ENCODE data around the gene ZNF419.
A peak's percentile ranks its signal among the peaks of the same experiment; 100 is the strongest.
"Not testable (repeated sequence)": the region's sequence is repeated elsewhere in the genome, so short reads cannot be mapped to it uniquely, and the experiment has no call there.

ZNF419 gene

DNA sequence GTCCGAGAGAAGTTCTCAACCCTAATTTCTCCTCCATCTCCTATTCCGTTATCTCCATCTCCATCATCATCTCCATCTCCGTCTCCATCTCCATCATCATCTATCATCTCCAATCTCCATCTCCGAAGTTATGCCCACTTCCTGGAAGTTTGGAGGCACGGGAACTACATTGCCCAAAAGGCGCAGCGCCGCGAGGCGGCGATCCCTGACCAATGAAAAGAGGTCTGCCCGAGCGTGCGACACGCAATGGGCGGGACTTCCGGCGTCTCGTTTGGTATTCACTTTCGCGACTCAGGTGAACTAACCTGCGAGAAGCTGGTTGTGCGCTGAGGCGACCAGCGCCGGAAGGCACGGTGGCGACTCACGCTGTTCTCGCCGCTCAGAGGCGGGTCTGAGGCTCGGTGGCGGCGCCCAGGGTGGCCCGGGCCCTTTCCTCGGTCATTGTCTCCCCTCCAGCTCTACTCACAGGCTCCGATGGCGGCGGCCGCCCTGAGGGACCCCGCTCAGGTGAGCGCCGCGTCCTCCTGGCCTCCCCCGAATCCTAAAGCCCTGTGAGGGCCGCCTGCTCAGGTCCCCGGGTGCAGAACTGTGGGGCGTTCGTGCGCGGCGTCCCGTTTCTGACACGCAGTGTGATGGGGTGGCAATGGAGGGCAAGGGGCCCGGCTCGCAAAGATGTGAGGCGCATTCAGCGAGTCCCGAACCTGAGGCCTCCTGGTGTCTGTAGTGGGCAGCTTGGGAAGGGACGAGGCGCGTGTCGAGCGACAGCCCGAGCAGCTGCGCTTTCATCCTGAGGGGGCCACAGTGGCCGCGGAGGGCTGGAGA is at the start of gene ZNF419:
Gene ZNF419 (plus strand): TSS at position 274 of the 822 bp plus-strand sequence. CDS start 201 bp downstream, at position 475.
- peak; percentile 83 for DNase-seq (ENCODE audit: low spot score)

DNA sequence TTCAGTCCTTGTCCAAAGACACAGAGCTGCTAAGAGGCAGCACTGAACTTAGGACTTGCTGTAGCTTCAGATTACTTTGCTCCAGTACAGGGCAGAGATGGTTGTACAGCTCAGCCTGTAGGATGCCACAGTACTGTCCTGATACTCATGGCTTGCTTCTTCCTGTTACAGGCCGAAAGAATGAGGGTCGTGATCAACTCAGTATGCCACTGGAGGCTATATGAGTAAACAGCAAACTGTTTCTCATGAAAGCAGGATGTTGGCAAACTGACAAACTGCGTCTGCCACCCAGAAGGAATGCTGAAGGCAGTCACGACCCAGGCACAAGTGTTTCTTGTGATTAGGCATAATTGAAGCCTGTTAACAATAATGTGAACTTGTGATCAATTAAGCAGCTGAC is 49.6 kb upstream of the ZNF419 start:
- peak; percentile 12 for DNase-seq (ENCODE audit: low spot score)

DNA sequence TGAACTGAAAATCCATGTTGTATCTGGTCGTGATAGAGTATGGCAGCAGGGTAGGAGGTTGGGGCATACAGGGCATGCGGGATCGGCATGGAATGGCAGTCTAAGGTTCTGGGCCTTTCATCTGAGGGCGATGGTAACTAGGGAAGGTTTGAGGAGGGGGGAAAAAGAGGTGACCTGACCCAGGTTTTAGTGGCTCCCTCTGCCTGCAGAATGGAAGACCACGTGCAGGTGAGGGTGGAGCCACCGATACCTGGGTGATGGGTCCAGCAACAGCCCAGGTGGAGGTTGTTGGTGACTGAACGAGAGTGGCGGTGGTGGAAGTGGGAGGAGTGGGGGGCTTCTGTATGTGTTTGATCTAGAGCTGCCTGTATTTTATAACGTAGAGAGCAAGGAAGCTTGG is 48.6 kb upstream of the ZNF419 start:
- no peak for DNase-seq (ENCODE audit: low spot score)

DNA sequence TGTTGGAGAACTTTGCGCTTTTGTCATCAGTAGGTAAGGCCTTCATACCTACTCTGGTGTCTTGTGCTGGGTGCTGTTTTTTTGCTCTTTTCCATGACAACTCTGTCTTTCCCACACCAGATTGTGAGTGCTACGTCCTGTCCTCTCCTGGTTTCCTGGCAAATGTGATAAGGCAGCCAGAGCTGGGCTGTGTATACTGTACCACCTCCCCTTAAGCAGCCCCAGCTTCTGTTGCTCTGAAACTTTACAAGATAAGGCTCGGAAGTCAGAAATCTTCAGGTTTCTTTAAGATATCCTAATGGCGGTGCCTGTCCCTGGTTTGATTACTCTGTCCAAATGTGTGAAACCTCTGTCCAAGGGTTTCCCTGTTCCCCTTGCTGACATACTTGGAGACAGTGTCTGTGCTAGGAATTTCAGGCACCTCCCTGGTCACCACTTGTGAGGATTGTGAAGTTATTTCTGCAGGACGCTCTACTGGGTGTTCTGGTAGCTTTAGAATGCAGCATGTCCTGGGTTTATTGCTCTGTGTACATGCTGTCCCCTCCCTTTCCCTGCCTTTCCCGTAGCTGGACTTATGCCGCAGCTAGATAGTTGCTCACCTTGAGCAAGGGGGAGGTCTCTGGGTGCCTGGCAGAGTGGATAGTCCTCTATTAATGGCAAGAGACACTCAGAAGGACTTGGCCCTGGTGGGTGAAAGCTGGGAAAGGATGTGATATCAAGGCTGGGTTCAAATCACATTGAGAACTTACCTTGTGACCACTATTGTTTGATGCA is 45.4 kb upstream of the ZNF419 start:
- DNase-seq (ENCODE audit: low spot score), result no peak

DNA sequence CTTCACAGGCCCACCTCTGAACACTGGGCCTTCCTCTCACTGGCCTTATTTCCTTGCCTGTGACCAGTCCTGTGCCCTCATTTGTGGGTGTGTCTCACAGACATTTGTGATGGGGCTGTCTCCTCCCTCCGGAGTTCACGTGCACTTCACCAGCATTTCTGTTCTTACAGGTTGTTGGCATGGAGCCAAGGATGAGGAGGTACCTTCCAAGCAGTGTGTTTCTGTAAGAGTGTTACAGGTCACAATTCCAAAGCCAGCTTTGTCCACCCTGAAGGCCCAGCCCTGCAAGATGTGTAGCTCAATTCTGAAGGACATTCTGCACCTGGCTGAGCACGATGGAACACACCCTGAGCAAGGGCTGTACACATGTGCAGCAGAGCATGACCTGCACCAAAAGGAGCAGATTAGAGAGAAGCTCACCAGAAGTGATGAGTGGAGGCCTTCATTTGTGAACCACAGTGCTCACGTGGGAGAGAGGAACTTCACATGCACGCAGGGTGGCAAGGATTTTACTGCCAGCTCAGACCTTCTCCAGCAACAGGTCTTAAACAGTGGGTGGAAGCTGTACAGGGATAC is 44.3 kb upstream of the ZNF419 start:
- no peak for DNase-seq (ENCODE audit: low spot score)

DNA sequence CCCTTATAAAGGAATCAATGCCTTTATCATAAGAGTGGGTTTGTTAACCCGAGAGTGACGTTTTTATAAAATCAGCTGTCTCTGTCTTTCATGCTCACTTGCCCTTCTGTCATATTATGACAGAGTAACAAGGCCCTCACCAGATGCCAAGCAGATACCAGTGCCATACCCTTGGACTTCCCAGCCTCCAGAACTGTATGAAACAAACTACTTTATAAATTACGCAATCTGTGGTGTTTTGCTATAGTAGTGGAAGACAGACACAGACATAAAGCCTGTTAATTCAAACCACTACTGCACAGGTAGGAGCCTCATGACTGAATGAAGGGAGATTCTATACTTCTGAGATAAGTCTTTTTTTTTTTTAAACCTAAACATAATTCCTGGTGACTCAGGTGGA is 35.2 kb upstream of the ZNF419 start:
- DNase-seq (ENCODE audit: low spot score), result no peak

DNA sequence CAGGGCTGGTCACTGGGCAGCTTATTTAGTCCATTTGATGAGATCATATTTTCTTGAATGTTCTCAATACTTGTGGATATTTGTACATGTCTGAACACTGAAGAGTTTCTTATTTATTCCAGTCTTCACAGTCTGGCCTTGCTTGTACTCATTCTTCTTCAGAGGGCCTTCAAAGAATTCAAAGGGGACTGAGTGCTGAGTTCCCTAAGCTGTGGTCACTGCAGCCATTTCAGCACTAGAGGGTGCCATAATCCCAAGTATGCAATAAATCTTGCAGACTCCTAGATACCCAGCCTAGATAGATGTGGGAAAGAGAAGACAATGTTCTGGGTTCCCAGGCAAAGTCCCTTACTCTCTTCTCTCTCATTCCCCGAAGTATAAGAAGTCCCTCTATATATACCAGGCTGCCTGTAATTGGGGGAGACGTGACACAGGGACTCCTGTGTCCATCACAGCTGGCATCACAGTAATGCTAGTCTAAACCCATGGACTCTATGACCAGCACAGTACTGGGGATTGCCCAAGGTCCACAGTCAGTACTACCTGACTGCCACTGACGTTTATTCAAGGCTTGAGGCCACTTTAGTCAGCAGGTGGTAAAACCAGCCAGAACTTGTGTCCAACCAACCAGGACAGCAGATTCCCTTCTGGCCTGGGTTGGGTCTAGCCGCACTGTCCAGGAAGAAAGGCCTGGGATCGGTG is 21.7 kb upstream of the ZNF419 start:
- DNase-seq (ENCODE audit: low spot score), result peak; percentile 74

DNA sequence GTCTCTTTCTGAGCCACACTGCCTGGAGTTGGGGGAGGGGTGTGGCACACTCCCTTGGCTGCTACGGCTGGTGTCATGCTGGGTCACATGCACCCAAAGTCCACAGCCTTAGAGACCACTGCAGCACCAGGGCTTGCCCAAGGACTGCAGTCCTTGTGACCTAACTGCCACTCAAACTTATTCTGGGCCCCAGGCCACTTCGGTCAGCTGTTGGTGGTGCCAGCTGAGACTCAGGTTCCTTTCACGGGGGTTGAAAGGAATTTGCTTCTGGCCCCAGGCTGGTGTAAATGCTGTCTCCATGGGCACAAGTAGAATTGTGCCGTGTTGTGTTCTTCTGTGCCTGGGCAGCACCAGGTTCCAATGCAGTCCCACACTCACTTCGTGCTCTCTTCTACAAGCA is 21.1 kb upstream of the ZNF419 start:
- DNase-seq (ENCODE audit: low spot score), result no peak

DNA sequence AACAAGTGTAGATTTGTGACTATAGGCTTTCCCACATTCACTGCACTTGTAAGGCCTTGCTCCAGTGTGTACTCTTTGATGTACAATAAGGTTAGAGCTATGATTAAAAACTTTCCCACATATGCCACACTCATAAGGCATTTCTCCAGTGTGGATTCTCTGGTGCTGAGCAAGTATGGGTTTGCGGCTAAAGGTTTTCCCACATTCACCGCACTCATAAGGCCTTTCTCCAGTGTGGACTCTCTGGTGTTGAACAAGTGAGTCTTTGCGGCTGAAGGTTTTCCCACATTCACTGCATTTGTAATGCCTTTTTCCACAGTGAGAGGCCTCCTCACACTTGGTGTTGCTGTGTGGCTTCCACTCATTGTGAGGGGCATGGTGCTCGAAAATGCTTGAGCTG is 13.9 kb upstream of the ZNF419 start:
- DNase-seq (ENCODE audit: low spot score), result no peak

DNA sequence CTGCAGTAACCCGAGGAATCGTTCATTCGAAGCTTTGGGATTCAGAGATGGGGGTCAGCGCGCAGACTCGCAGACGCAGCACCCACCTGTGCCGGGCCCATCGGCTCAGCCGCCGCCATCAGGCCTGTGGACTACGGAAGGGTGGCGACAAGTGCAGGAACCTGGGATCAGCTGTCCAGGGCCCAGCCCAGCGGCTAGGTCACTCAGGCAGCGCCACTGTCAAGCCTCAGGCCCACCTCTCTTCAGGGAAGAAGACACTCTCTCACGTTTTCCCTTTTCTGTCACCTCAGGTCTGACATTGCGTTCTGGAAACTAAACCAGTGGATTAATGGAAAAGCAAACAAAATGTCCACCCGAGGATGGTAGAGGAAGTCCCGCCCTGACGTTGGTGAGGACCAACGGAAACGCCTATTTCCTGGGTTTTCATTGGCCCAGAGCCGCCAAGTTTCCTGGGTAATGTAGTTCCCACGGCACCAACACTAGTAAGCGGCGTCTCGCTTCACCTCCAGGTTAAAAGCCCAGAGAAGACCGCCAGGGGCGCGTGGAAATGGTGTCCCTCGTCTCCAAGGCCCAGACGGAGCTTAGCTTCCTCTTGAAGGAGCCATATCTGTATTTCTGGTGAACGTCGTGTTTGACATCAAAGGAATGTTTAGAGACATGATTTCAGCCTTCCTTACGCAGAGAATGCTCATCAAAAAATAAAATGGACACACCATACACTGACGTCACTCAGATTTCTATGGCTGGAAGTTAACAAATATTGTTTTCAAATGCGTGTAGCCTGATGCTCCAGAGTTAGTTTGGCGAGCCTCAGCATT is 10.2 kb upstream of the ZNF419 start, which contains the start of gene ZNF772:
Gene ZNF772 (minus strand): TSS at position 376 of the 818 bp plus-strand sequence. CDS start 257 bp downstream, at position 119.
- no peak for DNase-seq (ENCODE audit: low spot score)

DNA sequence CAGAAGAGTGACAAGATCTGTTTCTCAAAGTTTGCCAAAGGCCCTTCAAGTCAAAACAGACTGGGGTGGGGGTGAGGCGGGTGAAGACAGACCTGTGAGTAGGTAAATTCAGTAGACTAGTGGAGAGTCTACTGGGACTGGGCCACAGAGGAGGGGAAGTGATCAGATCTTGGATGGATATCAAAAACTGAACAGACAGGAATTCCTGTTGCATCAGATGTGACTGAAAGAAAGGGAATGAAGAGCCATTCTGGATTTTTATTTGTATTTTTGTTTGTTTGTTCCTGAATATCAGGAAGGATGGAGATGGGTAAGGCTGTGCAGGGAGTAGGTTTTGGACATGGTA is 722 bp downstream of the ZNF419 start:
- not testable (repeated sequence) for DNase-seq (ENCODE audit: low spot score)

DNA sequence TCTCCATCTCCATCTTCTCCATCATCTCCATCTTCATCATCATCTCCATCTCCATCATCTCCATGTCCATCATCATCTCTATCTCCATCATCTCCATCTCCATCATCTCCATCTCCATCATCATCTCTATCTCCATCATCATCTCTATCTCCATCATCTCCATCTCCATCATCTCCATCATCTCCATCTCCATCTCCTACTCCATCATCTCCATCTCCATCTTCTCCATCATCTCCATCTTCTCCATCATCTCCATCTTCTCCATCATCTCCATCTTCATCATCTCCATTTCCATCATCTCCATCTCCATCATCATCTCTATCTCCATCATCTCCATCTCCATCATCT is 11.8 kb downstream of the ZNF419 start:
- not testable (repeated sequence) for DNase-seq (ENCODE audit: low spot score)

DNA sequence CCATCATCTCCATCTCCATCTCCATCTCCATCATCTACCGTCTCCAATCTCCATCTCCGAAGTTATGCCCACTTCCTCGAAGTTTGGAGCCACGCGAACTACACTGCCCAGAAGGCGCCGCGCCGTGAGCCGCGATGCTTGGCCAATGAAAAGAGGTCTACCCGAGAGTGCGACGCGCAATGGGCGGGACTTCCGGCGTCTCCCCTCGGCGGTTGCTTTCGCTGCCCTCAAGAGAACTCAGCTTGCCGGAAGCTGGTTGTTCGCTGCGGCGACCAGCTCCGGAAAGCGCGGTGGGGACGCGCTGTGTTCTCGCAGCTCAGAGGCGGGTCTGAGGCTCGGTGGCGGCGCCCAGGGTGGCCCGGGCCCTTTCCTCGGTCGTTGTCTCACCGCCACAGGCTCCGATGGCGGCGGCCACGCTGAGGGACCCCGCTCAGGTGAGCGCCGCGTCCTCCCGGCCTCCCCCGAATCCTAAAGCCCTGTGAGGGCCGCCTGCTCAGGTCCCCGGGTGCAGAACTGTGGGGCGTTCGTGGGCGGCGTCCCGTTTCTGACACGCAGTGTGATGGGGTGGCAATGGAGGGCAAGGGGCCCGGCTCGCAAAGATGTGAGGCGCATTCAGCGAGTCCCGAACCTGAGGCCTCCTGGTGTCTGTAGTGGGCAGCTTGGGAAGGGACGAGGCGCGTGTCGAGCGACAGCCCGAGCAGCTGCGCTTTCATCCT is 12.3 kb downstream of the ZNF419 start, which contains the start of gene ZNF773:
Gene ZNF773 (plus strand): TSS at position 259 of the 716 bp plus-strand sequence. CDS start 143 bp downstream, at position 402.
- DNase-seq (ENCODE audit: low spot score), result peak; percentile 89

DNA sequence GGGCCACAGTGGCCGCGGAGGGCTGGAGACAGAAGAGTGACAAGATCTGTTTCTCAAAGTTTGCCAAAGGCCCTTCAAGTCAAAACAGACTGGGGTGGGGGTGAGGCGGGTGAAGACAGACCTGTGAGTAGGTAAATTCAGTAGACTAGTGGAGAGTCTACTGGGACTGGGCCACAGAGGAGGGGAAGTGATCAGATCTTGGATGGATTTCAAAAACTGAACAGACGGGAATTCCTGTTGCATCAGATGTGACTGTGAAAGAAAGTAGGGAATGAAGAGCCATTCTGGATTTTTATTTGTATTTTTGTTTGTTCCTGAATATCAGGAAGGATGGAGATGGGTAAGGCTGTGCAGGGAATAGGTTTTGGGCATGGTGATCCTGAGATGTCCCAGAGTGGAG is 12.8 kb downstream of the ZNF419 start:
- DNase-seq (ENCODE audit: low spot score), result peak; percentile 21

DNA sequence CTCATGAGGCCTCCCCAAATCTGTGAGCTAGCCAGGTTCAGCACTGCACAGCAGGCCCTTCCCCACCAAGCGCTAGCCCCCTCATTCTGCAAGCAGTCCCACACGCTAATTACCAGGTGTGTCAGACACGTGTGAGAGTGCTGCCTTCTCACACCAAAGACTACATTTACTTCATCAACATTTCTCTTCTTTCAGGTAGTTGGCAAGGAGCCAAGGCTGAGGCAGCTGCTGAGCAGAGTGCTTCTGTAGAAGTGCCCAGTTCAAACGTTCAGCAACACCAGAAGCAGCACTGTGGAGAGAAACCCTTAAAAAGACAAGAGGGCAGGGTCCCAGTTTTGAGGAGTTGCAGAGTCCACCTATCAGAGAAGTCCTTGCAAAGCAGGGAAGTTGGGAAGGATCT is 18.6 kb downstream of the ZNF419 start:
- DNase-seq (ENCODE audit: low spot score), result no peak

DNA sequence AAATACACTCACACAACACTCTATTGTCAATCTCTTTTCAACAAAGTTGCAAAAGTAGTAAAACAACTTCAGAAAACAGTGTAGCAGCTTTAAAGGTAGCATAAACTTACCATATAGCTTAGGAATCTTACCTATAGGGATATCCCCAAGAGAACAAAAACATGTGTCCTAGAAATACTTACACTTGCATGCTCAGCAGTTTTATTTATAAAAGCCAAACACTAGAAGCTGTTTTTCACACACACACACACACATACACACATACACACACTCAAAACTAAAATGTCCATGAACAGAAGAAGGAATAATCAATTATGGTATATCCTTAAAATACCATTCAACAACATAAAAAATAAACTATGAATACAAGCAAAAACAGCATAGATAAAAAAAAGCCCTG is 23.9 kb downstream of the ZNF419 start:
- DNase-seq (ENCODE audit: low spot score), result no peak

DNA sequence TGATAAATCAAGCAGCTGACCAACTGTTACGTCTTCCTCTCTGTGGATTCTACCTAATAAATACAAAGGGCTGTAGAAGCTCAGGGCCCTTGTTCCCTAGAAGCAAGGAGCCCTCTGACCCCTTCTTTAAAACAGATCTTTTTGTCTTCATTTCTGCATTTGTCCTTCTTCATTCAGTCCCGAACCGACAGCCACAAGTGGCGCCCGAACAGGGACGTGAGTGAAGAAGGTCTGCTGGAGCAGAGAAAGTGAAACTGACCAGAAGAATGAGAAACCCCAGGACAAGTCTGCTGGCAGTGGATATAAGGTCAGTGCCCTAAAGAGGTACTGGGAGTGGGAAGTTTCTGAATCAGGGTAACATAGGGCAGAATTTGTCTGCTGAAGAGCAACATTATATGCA is 25.3 kb downstream of the ZNF419 start:
- DNase-seq (ENCODE audit: low spot score), result no peak

DNA sequence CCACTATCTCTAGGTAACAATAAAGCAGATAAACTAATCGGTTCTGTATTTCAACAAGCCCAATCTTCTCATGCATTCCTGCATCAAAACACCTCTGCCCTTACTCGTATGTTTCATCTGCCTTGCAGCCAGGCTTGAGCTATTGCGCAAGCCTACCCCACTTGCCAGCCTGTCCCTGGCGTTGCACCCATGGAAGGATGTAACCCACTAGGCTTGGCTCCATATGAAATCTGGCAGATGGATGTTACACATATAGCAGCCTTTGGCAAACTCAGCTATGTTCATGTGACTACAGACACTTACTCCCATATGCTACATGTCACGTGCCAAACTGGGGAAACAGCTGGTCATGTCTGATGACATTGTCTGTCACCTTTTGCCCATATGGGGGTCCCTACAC is 27.7 kb downstream of the ZNF419 start:
- no peak for DNase-seq (ENCODE audit: low spot score)

DNA sequence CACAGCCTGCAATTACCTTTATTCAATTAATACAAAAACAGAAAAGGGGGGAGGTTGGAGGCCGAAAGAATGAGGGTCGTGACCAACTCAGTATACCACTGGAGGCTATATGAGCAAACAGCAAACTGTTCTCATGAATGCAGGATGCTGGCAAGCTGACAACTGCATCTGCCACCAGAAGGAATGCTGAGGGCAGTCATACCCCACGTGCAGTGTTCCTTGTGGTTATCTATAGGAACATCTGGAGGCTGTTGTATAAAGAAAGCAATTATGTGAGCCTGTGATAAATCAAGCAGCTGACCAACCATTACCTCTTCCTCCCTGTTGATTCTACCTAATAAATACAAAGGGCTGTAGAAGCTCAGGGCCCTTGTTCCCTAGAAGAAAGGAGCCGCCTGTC is 30.5 kb downstream of the ZNF419 start:
- not testable (repeated sequence) for DNase-seq (ENCODE audit: low spot score)

DNA sequence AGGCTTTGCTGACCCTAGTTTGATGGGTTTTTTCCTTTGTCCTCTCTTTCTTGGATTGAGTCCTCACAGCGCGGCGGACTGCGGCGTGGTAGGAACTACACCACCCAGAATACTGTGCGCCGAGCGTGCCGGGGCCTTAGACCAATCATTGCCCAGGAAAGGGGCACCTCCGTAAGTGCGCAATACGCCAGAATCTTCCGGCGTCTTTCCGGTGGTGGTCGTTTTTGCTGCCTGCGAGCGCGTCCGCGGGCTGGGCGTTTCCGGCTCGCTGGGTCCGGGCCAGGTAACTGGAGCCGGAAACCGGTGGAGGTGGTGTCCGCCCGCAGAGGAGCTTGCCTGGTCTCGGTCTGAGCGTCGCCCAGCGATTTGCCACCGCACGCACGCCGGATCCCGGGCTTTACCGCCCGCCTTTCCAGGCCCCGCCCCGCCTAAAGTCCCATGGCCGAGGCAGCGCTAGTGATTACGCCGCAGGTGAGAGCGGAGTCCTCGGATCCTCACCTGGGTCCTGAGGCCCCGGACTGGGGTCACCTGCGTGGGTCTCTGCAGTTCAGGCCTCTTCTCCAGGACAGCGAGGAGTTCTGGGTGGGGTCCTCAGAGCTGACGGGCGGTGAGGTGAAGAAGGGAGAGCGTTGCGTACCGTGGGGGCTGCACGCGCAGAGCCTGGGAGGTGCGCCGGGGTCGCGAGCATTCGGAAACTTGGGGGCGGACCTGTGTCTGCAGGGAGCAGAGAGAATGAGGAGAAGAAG is 39.8 kb downstream of the ZNF419 start, which contains the start of gene ZNF549:
Gene ZNF549 (plus strand): TSS at position 221 of the 746 bp plus-strand sequence. CDS start 218 bp downstream, at position 439.
- DNase-seq (ENCODE audit: low spot score), result no peak

Data from RKO (cell line).